OCI-LY3 (cell line): ENCODE data around the gene RAB5IF.

Experiments used
- H2AFZ ChIP-seq: fragments of 200-600, 300-600 bp; shearing (Covaris generic); 2 replicates; pipeline ENCODE4 v1.6.0; 2014; ENCODE audit warnings: antibody characterized with exemption, low read depth, low read length
- H3K27ac ChIP-seq: fragments of 200-600, 300-600 bp; sonication (generic); 2 replicates; pipeline ENCODE4 v1.5.1; 2014; ENCODE audit warnings: mild to moderate bottlenecking, low read length, moderate library complexity, mixed read lengths
- H3K27me3 ChIP-seq: fragments of 200-600, 300-600 bp; sonication (generic); 2 replicates; pipeline ENCODE4 v1.6.1; 2014; ENCODE audit warnings: low read depth, low read length, mixed read lengths
- H3K36me3 ChIP-seq: fragments of 200-600, 300-600 bp; sonication (generic); replicated peaks from 2 replicates; pipeline ENCODE3; 2014; ENCODE audit warnings: low read depth, low read length, mixed read lengths
- H3K4me1 ChIP-seq: fragments of 300-600, 200-600 bp; sonication (generic); 2 replicates; pipeline ENCODE4 v1.6.1; 2014; ENCODE audit warnings: low read length, mixed read lengths
- H3K4me2 ChIP-seq: fragments of 200-600, 300-600 bp; sonication (generic); 2 replicates; pipeline ENCODE4 v1.6.1; 2014; ENCODE audit warnings: low read length, mixed read lengths
- H3K4me3 ChIP-seq: fragments of 300-600, 200-600 bp; sonication (generic); 2 replicates; pipeline ENCODE4 v1.5.1; 2014; ENCODE audit warnings: antibody characterized with exemption, mild to moderate bottlenecking, low read length, moderate library complexity
- H3K79me2 ChIP-seq: fragments of 300-600, 200-600 bp; shearing (Covaris generic); 2 replicates; pipeline ENCODE4 v1.6.1; 2014; ENCODE audit warnings: mild to moderate bottlenecking, low read length, mixed read lengths
- H3K9ac ChIP-seq: fragments of 300-600, 200-600 bp; shearing (Covaris generic); 2 replicates; pipeline ENCODE4 v1.6.0; 2014; ENCODE audit warnings: mild to moderate bottlenecking, low read length, moderate library complexity
- H3K9me3 ChIP-seq: fragments of 200-600, 300-600 bp; shearing (Covaris generic); 2 replicates; pipeline ENCODE4 v1.6.1; 2014; ENCODE audit warnings: low read length, mixed read lengths; ENCODE audit not compliant: insufficient read depth
- H4K20me1 ChIP-seq: fragments of 200-600, 300-600 bp; sonication (generic); 2 replicates; pipeline ENCODE4 v1.6.1; 2016; ENCODE audit warnings: low read length, mixed read lengths; ENCODE audit not compliant: insufficient read depth
- CTCF ChIP-seq: fragments of 200-600, 300-600 bp; sonication (generic); IDR thresholded peaks from 2 replicates; pipeline ENCODE4 v1.5.1; 2014; ENCODE audit warnings: antibody characterized with exemption, low read length, low read depth
- EZH2phosphoT487 ChIP-seq: fragments of 200-600 bp; shearing (Covaris generic); IDR thresholded peaks from 2 replicates; pipeline ENCODE4 v1.6.1; 2018; ENCODE audit warnings: antibody characterized with exemption, mixed run types, low read depth

RAB5IF gene

GRCh38 chr20:36591854-36592641, 13.5 kb upstream of the RAB5IF start:
- TF ChIP-seq CTCF (peak; percentile 49), EZH2phosphoT487 (no peak)
- H4K20me1 ChIP-seq = no peaks in the 10 kb centered on the region
- H3K27ac ChIP-seq = peak overlapping the region; percentile 98
- peaks cover 67% of the 10 kb centered on the region for H3K4me1 ChIP-seq
- no peaks in the 10 kb centered on the region for H3K27me3 ChIP-seq
- no peak overlapping the region for H3K9ac ChIP-seq
- H2AFZ ChIP-seq = no peak overlapping the region
- H3K79me2 ChIP-seq = peaks cover 41% of the 10 kb centered on the region
- H3K36me3 ChIP-seq = peaks cover 42% of the 10 kb centered on the region
- no peaks in the 10 kb centered on the region for H3K9me3 ChIP-seq
- no peak overlapping the region for H3K4me3 ChIP-seq
- H3K4me2 ChIP-seq = no peak overlapping the region

- H3K79me2 ChIP-seq = peaks cover 35% of the 10 kb centered on the region
- H3K4me1 ChIP-seq = peaks cover 57% of the 10 kb centered on the region
- no peak for TF ChIP-seq CTCF
- TF ChIP-seq EZH2phosphoT487 = no peak
- no peaks in the 10 kb centered on the region for H3K27me3 ChIP-seq
- H3K27ac ChIP-seq = peak overlapping the region; percentile 98
- no peaks in the 10 kb centered on the region for H4K20me1 ChIP-seq
- H3K9me3 ChIP-seq = no peaks in the 10 kb centered on the region
- peak overlapping the region; percentile 82 for H3K4me2 ChIP-seq
- peak overlapping the region; percentile 74 for H3K9ac ChIP-seq
- peaks cover 44% of the 10 kb centered on the region for H3K36me3 ChIP-seq
- no peak overlapping the region for H2AFZ ChIP-seq
- peak overlapping the region; percentile 47; the same call in 1 of the 2 replicates for H3K4me3 ChIP-seq
Measured at GRCh38 chr20:36593347-36593929, 12.1 kb upstream of the RAB5IF start.

- peak overlapping the region; percentile 55 for H3K4me2 ChIP-seq
- H3K9me3 ChIP-seq = no peaks in the 10 kb centered on the region
- H3K27me3 ChIP-seq = no peaks in the 10 kb centered on the region
- H3K36me3 ChIP-seq = peaks cover 20% of the 10 kb centered on the region
- no peaks in the 10 kb centered on the region for H4K20me1 ChIP-seq
- H3K9ac ChIP-seq = peak overlapping the region; percentile 5; the same call in 1 of the 2 replicates
- H3K27ac ChIP-seq = peak overlapping the region; percentile 64
- TF ChIP-seq CTCF (no peak), EZH2phosphoT487 (no peak)
- peak overlapping the region; percentile 0; the same call in 1 of the 2 replicates for H2AFZ ChIP-seq
- H3K79me2 ChIP-seq = 0 out of 2 replicates have a peak, but pooled peaks cover 3% of the 10 kb centered on the region
- H3K4me1 ChIP-seq = peaks cover 60% of the 10 kb centered on the region
- peak overlapping the region; percentile 9; the same call in 1 of the 2 replicates for H3K4me3 ChIP-seq
Measured at GRCh38 chr20:36599912-36600345, 5.7 kb upstream of the RAB5IF start.

GRCh38 chr20:36601540-36601939, 4.0 kb upstream of the RAB5IF start:
- 0 out of 2 replicates have a peak overlapping the region, but pooled peaks have one; percentile 4 for H3K27ac ChIP-seq
- TF ChIP-seq EZH2phosphoT487 = no peak
- no peak for TF ChIP-seq CTCF

More at GRCh38 chr20:36601540-36601939, 4.0 kb upstream of the RAB5IF start:
- Histone ChIP-seq H3K4me3 (no peak overlapping the region), H2AFZ (no peak overlapping the region), H3K36me3 (peaks cover 15% of the 10 kb centered on the region), H3K4me1 (peaks cover 48% of the 10 kb centered on the region), H3K79me2 (peaks cover 13% of the 10 kb centered on the region), H3K9me3 (no peaks in the 10 kb centered on the region), H4K20me1 (peaks cover 4% of the 10 kb centered on the region), H3K9ac (no peak overlapping the region), H3K4me2 (no peak overlapping the region), H3K27me3 (no peaks in the 10 kb centered on the region)
